ENCODE results near the gene FOXQ1. TPM values are rescaled to one million over a fixed set of nuclear protein-coding genes. Genes with fewer than 3 reads are reported as not detected.

The FOXQ1 gene
- total and polyA plus RNA-seq, 2 of the 13 experiments (the other 11 are each of a cell fraction or from before 2014, with no cell fraction given) = 35.2 to 39.8 TPM

GRCh38 chr6:1324936-1325335 lies 13.0 kb downstream of the FOXQ1 start (continued):
- TF ChIP-seq ZNF687 (CRISPR knock-in tag; IDR thresholded peaks at IDR 0.05) (no peak; the same call in 1 of the 2 replicates), NR1H2 (CRISPR knock-in tag; IDR thresholded peaks at IDR 0.05; ENCODE audit: borderline replicate concordance, low read depth) (no peak), ZNF33A (CRISPR knock-in tag; IDR thresholded peaks at IDR 0.05; ENCODE audit: borderline replicate concordance) (no peak), HNF1A (IDR thresholded peaks at IDR 0.05; ENCODE audit: low read depth) (no peak), HNF1A (CRISPR knock-in tag; IDR thresholded peaks at IDR 0.05; ENCODE audit: borderline replicate concordance) (no peak), LRRFIP1 (CRISPR knock-in tag; conservative IDR thresholded peaks at IDR 0.05) (no peak), ELF3 (CRISPR knock-in tag; IDR thresholded peaks at IDR 0.05) (no peak), CSRNP1 (CRISPR knock-in tag; IDR thresholded peaks at IDR 0.05) (no peak), ZNF891 (CRISPR knock-in tag; IDR thresholded peaks at IDR 0.05) (no peak), ZBTB46 (CRISPR knock-in tag; IDR thresholded peaks at IDR 0.05; ENCODE audit: borderline replicate concordance) (no peak), ZC3H13 (CRISPR knock-in tag; IDR thresholded peaks at IDR 0.05) (no peak), NFYB (CRISPR knock-in tag; IDR thresholded peaks at IDR 0.05) (no peak), ELF4 (CRISPR knock-in tag; IDR thresholded peaks at IDR 0.05; ENCODE audit: borderline replicate concordance) (no peak), TSC22D2 (CRISPR knock-in tag; IDR thresholded peaks at IDR 0.05; ENCODE audit: borderline replicate concordance) (no peak)
